ACHN (cell line): ENCODE measurements around the gene FAT3.

ENCODE experiments used
- DNase-seq: peaks from one replicate; pipeline ENCODE4 v3.0.0-alpha.2; 2015
- in situ Hi-C: cut with HindIII; loops from 2 replicates; pipeline ENCODE4 v1.10.0; 2017; ENCODE audit warnings: low sequenced_read_pairs, low pct_ligation_motif_present, low pct_unique_long_range_greater_than_20kb

The FAT3 gene

DNA sequence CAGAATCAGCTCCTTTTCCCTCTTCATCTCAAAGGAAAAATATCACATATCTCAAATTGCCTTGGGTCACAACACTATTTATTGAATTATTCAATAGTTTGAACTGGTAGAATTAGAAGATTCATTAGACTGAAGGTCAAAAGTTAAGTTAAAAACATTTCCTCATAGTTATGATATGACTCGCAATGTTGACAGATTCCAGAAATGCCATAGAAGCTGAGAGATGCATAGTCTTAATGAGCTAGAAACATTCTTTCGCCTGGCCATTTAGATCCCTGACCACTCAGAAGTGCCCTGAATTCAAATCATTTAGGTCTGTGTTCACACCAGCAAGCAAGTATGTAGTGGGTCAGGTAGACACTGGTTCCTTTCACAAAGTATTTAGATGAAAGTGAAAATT, 44.4 kb downstream of the FAT3 start:
- in situ Hi-C loops: no loop called here
- peak; percentile 91 for DNase-seq

- in situ Hi-C loops: no loop called here
- no peak for DNase-seq
These were observed 45.2 kb downstream of the FAT3 start for GRCh38 chr11:92269841-92270240.

DNA sequence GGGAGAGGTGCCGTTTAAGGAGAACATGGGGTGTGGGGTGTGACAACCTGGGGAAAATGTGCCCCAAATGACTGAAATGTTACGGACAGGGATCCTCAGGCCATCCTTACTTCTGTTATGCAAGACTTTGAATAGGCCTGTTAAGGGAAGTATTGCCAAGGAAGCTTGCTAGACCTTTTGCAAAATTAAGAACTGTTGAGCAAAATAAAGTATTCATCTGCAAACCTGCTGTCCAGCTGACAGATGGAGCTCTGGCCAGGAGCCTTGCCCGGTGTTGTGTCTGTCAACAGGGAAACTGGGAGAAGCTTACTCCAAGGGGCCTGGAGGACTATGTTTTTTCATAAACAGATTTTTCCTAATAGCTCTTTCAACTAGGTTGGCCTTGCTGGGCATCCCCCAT, 48.0 kb downstream of the FAT3 start:
- DNase-seq: no peak
- in situ Hi-C loops: no loop called here
